NT2/D1 (cell line): ENCODE data around the gene CCDC38.

Experiments
- SUZ12 ChIP-seq: IDR thresholded peaks from 2 replicates; pipeline ENCODE4 v1.6.1; 2011; ENCODE audit not compliant: insufficient read length, insufficient read depth; ENCODE audit errors: extremely low read depth
- ZNF274 ChIP-seq: IDR thresholded peaks from 2 replicates; pipeline ENCODE4 v1.6.1; 2011; ENCODE audit warnings: mild to moderate bottlenecking, low read depth, low read length

DNA sequence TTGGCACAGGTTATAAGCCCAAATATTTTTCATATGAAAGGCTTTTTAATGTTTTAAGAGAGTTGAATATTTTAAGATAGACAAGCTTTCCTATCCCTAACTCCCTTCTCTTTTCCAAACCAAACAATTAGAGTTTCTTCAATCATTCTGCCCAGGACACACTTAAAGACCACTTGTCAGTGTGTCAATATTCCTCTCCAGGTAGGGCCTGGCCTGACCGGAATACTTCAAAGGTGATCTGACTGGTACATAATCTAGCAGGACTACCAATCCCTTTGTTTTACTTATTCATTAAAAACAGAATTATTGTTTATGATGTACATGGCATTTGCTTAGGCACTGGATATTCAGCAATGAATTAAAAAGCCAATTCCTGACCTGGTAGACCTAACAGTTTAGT, 107.8 kb downstream of the CCDC38 start:
- no peak for TF ChIP-seq ZNF274
- TF ChIP-seq SUZ12 = no peak
